IPS DF 6.9 (cell line): ENCODE measurements around the gene CCL1.

Experiments
- DNase-seq: peaks from one replicate; pipeline ENCODE4 v3.0.0-alpha.2; 2013; ENCODE audit warnings: low read depth, low spot score
- H3K27ac ChIP-seq: one replicate; pipeline ENCODE4 v1.5.1; 2013; ENCODE audit warnings: low read length, control low read depth
- H3K27me3 ChIP-seq: 2 replicates; pipeline ENCODE4 v1.6.1; 2013; ENCODE audit warnings: mild to moderate bottlenecking, low read length; ENCODE audit not compliant: control insufficient read depth, insufficient read depth
- H3K36me3 ChIP-seq: 2 replicates; pipeline ENCODE4 v1.6.1; 2013; ENCODE audit warnings: low read length; ENCODE audit not compliant: control insufficient read depth, insufficient read depth
- H3K4me1 ChIP-seq: 2 replicates; pipeline ENCODE4 v1.6.1; 2013; ENCODE audit warnings: low read length; ENCODE audit not compliant: control insufficient read depth, insufficient read depth
- H3K4me3 ChIP-seq: 2 replicates; pipeline ENCODE4 v1.5.1; 2013; ENCODE audit warnings: mild to moderate bottlenecking, low read length
- H3K9me3 ChIP-seq: 2 replicates; pipeline ENCODE4 v1.6.1; 2013; ENCODE audit warnings: low read length, inconsistent platforms; ENCODE audit not compliant: control insufficient read depth, insufficient read depth
- WGBS: extraction: QIAGEN DNeasy Blood & Tissue Kit; methylation state at CpG from one replicate; pipeline ENCODE4 v1.1.7; 2013; ENCODE audit warnings: mixed read lengths, missing lambda C conversion rate; ENCODE audit not compliant: insufficient read length, insufficient coverage; 5-methylcytosine and 5-hydroxymethylcytosine counted together

CCL1 gene

DNA sequence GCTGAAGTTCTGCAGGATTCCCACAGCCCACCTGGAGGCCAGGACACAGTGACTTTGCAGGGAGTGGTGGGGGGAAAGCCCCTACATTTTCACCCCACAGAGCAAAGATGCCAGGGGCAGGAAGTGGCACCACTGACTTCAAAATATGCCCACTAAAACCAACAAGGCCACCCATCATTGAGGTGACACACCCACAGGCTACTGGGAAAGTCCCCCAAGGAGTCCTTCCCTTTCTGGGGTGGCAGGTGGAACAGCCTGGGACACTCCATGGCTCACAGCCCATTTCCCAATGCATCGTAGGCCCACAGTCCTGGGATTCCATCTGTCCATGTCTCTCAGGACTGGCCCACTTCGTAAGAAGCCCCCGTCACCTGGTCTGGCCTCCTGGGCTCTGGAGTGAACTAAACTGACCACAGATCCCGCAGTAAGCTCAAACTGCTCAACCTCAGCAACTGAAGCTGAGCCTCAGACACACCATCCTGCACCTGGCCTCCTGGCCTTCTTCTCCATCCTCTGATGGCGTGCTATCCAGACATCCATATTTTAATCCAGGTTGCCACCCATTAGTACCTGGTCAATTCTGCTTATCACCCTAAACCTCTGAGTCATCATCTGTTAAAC is 7.5 kb upstream of the CCL1 start:
- H3K36me3 ChIP-seq, result no peaks in the 10 kb centered on the region
- H3K9me3 ChIP-seq, result no peaks in the 10 kb centered on the region
- H3K4me1 ChIP-seq, result peaks cover 3% of the 10 kb centered on the region
- DNase-seq, result no peak
- no peaks in the 10 kb centered on the region for H3K27me3 ChIP-seq
- no peak overlapping the region for H3K27ac ChIP-seq
- H3K4me3 ChIP-seq, result no peak overlapping the region
- WGBS, result no CpG with 5 or more reads among the region's 5 CpGs

DNA sequence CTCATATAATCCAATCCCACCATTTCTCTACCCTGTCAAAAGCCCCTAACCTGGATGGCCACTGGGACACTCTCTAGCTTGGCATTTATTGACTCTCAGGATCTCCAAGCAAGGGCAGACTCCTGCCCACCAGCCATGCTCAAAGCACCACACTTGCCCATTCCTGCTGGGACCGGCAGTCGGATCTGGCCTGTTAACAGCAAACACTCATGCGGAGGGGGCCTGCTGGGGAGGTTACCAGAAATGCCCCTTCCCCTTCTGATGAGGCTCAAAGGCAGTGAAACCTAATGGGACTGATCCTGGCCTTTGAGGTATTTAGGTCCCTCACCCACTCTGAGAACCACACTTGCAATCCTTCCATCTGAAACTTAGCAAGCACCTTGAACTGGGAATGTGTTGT is 6.5 kb upstream of the CCL1 start:
- H3K36me3 ChIP-seq, result no peaks in the 10 kb centered on the region
- H3K27ac ChIP-seq, result no peak overlapping the region
- no peak overlapping the region for H3K4me3 ChIP-seq
- H3K4me1 ChIP-seq, result peaks cover 3% of the 10 kb centered on the region
- no peaks in the 10 kb centered on the region for H3K9me3 ChIP-seq
- DNase-seq, result no peak
- WGBS, result no CpG with 5 or more reads among the region's 3 CpGs
- no peaks in the 10 kb centered on the region for H3K27me3 ChIP-seq

DNA sequence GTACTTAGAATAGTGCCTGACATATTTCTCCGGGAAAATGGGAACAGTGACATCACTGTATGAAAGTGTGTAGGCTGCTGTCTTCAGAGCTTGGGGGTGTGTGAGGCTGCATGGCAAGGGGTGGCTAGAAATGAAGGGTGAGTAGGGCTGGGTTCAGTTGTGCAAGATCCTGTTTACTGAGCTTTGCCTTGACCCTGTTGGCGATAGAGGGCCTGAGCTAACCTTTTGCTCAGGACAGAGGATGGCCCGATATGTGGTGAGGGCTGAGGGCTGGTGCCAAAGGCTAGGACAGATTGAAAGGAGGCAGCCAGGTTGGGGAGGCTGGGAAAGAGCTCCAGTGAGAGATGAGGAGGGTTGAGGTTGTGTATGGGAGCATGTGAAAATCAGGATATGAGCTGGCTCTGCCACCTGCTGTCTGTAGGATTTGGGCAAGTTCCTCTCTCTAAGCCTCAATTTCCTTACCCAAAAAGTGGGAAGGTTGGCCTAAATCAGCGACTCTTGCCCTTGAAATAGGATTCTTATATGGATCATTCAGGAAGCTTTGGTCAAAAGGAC is 6.0 kb upstream of the CCL1 start:
- WGBS, result no CpG with 5 or more reads among the region's 4 CpGs
- no peaks in the 10 kb centered on the region for H3K36me3 ChIP-seq
- H3K4me1 ChIP-seq, result peaks cover 3% of the 10 kb centered on the region
- no peaks in the 10 kb centered on the region for H3K27me3 ChIP-seq
- H3K4me3 ChIP-seq, result no peak overlapping the region
- no peaks in the 10 kb centered on the region for H3K9me3 ChIP-seq
- H3K27ac ChIP-seq, result no peak overlapping the region
- DNase-seq, result no peak

DNA sequence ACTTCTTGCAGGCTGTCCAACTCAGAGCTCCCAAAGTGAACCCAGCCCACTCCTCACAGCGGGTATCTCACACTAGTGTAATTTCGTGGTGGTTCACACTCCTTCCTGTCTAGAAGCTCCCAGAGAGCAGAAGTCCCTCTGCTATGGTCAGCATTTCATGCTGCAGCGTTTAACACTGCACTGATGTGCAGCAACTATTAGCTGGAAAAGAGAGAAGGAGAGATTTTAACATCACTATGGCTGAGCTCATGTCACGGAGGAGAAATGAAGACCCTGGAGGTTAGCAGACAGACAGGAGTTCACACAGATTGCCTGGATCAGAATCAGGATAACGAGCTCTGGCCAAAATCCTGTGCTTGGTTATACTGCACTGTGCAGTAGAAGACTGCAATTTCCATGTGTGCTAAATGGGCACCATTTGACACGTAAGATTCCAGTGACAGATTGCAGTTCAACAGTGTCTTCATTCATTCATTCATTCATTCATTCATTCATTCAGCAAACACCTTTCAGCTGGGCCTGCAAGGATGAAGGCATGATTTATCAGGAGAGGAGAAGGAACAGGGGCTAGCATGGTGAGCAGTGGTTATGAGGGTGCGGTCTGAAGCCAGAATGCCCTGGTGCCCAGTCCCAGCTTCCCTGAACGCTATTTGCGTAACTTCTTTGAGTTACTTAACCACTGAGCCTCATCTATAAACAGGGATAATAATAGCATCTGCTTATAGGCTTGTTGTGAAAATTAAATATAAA is 5.3 kb upstream of the CCL1 start:
- Histone ChIP-seq H3K36me3 (no peaks in the 10 kb centered on the region), H3K27ac (no peak overlapping the region), H3K9me3 (no peaks in the 10 kb centered on the region), H3K4me3 (no peak overlapping the region), H3K27me3 (no peaks in the 10 kb centered on the region), H3K4me1 (peaks cover 3% of the 10 kb centered on the region)
- no CpG with 5 or more reads among the region's 9 CpGs for WGBS
- DNase-seq, result no peak

DNA sequence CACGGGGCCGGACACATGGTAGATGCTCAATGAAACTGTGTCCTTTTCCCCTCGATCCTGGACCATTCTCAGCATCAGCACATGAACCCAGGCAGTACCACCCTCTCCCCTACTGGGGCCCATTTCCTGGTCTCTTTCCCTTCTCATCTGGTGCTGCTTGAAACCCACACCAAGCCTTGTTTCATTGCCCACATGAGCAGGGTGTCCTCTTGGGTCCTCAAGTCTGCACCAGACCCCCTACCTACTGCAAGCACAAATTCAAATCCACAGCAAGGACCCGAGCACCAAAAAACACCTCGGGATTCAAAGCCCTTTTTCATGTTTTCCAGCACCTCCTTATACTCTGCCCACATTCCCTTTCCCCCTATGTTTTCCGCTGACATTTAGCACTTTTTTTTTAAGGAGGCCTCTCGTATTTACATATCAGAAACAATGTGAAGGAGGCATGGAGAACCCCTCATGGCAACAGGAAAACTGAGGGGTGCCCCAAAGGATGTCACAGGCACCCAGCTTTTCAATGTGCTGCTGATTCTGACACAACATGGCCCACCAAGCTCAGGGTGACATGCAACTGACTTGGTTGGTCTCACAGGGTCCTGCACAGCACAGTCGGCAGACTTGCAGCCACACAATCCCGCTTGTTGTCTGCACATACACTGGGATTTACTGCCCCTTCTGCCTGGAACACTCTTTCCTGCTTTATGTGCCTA is 4.6 kb upstream of the CCL1 start:
- Histone ChIP-seq H3K27ac (no peak overlapping the region), H3K4me1 (peaks cover 3% of the 10 kb centered on the region), H3K4me3 (no peak overlapping the region), H3K27me3 (no peaks in the 10 kb centered on the region), H3K36me3 (no peaks in the 10 kb centered on the region), H3K9me3 (no peaks in the 10 kb centered on the region)
- no CpG with 5 or more reads among the region's 9 CpGs for WGBS
- DNase-seq, result no peak

DNA sequence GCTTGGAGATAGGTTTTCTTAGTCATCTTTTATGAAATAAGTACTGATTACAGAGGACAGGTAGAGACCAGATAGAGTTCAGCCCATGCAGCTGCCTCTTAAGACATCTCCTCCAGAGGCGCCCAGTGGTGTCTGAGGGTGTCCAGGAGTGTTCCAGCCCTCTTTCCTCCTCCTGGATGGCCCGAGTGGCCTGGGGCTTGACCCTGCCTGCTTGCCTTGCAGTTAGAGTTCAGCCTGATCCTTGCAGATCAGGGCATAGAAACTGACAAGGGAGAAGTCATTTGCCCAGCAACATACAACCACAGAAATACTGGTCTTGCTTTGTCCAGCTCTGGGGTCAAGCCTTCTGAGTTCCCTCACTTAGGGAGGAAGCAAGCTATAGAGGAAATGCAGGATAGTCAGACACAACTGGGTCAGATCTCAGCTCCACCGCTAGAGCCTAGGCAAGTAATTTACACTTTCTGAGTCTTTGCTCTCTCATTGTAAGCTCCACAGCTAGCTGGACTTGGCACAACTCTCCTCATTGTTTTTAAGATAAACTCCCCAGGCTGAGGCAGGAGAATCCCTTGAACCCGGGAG is 3.6 kb upstream of the CCL1 start:
- Histone ChIP-seq H3K27me3 (no peaks in the 10 kb centered on the region), H3K9me3 (no peaks in the 10 kb centered on the region), H3K4me3 (no peak overlapping the region), H3K4me1 (peaks cover 3% of the 10 kb centered on the region), H3K36me3 (no peaks in the 10 kb centered on the region), H3K27ac (no peak overlapping the region)
- no CpG with 5 or more reads among the region's 4 CpGs for WGBS
- DNase-seq, result no peak

DNA sequence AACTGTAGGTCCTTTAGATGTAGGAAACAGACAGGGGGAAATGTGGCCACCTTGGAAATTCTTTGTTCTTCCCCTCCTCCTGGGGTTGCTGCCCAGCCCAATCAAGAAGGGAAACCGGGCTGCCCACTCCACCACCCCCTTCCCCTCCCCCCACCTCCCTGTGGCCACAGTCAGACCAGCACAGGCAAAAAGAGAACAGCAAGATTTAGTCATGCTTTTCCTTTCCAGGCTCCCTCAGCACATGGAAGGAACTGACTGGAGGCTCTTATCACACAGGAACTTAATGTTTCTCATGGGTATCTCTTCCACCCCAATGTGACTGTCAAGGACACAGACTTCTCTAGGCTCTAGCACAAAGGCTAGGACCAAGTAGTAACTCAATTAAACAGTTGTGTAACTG is 3.0 kb upstream of the CCL1 start:
- no peaks in the 10 kb centered on the region for H3K27me3 ChIP-seq
- no peak overlapping the region for H3K4me3 ChIP-seq
- H3K4me1 ChIP-seq, result peaks cover 3% of the 10 kb centered on the region
- H3K36me3 ChIP-seq, result no peaks in the 10 kb centered on the region
- no peaks in the 10 kb centered on the region for H3K9me3 ChIP-seq
- no peak overlapping the region for H3K27ac ChIP-seq
- no CpG with 5 or more reads among the region's 1 CpG for WGBS
- no peak for DNase-seq

DNA sequence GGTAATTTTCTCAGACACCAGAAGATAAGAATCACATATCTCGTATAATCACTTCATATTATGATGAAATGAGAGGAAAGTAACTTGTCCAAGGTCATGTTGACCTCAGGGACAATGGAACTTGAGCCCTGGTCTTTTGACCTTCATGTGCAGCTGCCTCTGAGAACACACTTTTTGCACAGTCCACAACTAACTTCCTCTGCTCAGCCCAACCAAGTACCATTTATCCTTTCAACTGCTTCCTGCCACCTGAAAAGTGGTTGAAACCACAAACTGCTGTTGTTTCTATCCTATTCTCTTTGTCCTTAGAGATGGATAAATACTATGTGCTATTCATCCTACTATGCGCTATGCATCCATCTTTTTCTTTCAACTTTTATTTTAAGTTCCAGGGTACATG is 2.3 kb upstream of the CCL1 start:
- peaks cover 3% of the 10 kb centered on the region for H3K4me1 ChIP-seq
- H3K9me3 ChIP-seq, result no peaks in the 10 kb centered on the region
- H3K27ac ChIP-seq, result no peak overlapping the region
- H3K36me3 ChIP-seq, result no peaks in the 10 kb centered on the region
- no peak overlapping the region for H3K4me3 ChIP-seq
- no peaks in the 10 kb centered on the region for H3K27me3 ChIP-seq
- no peak for DNase-seq
- no CpG with 5 or more reads among the region's 2 CpGs for WGBS

DNA sequence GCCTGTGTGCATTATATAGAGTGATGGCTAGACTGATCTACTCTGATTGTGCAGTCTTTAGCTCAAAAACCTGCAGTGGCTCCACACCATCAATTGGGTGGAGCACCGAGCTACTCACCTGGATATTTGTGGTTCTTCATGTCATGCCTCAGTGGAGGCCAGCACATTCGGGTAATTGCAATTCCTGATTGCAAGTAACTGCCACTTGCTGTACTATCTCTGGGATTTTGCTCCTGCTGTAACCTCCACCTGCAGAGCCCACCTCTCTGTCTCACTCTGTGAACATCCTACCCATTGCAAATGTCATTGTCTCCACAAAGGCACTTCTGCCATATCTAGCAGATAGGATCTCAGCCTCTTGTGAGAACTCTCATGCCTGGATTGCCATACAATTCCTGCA is 1.7 kb upstream of the CCL1 start:
- no peak for DNase-seq
- H3K4me3 ChIP-seq, result no peak overlapping the region
- no peaks in the 10 kb centered on the region for H3K27me3 ChIP-seq
- H3K4me1 ChIP-seq, result peaks cover 2% of the 10 kb centered on the region
- WGBS, result no CpG with 5 or more reads among the region's 2 CpGs
- H3K36me3 ChIP-seq, result no peaks in the 10 kb centered on the region
- no peak overlapping the region for H3K27ac ChIP-seq
- no peaks in the 10 kb centered on the region for H3K9me3 ChIP-seq

DNA sequence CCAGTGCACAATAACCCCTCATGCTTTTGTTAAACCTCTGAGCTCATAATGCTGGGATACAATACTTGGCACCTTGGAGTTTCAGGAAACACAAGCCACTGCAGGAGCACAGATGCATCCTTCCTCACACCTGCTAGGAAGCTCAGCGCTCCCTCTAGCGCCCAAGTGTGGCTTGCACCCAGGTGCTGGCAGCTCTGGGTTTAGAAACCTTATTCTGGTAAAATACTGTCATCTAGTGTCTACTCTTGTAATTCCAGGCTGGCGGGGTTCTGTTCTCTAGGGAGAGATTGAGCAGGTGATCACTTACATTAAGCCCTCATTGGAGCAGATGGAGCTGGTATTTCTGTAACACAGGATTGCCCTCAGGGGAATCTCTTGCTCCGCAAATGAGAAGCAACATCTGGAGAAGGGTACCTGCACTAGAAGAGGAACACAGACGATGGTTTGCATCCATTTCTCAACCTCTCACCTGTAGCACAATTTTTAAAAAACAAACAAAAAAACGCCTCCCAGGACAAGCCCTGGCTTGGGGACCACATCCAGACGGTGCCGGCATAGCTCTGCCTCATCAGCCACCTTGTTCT is 1.5 kb downstream of the CCL1 start:
- no peaks in the 10 kb centered on the region for H3K36me3 ChIP-seq
- no peak overlapping the region for H3K27ac ChIP-seq
- no peak overlapping the region for H3K4me3 ChIP-seq
- H3K27me3 ChIP-seq, result no peaks in the 10 kb centered on the region
- peak; percentile 93 for DNase-seq
- WGBS, result no CpG with 5 or more reads among the region's 8 CpGs
- H3K9me3 ChIP-seq, result no peaks in the 10 kb centered on the region
- no peaks in the 10 kb centered on the region; the same call in 1 of the 2 replicates for H3K4me1 ChIP-seq
